GM19452 (cell line): ENCODE results near the gene PTPN18.
"Not testable (repeated sequence)": the region's sequence is repeated elsewhere in the genome, so short reads cannot be mapped to it uniquely, and the experiment has no call there.

Experiments
- ATAC-seq: cut with Tn5 transposase; IDR thresholded peaks from one replicate; pipeline ENCODE4 v1.9.1; 2021; ENCODE audit not compliant: unreplicated experiment

Gene PTPN18, protein sequence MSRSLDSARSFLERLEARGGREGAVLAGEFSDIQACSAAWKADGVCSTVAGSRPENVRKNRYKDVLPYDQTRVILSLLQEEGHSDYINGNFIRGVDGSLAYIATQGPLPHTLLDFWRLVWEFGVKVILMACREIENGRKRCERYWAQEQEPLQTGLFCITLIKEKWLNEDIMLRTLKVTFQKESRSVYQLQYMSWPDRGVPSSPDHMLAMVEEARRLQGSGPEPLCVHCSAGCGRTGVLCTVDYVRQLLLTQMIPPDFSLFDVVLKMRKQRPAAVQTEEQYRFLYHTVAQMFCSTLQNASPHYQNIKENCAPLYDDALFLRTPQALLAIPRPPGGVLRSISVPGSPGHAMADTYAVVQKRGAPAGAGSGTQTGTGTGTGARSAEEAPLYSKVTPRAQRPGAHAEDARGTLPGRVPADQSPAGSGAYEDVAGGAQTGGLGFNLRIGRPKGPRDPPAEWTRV

DNA sequence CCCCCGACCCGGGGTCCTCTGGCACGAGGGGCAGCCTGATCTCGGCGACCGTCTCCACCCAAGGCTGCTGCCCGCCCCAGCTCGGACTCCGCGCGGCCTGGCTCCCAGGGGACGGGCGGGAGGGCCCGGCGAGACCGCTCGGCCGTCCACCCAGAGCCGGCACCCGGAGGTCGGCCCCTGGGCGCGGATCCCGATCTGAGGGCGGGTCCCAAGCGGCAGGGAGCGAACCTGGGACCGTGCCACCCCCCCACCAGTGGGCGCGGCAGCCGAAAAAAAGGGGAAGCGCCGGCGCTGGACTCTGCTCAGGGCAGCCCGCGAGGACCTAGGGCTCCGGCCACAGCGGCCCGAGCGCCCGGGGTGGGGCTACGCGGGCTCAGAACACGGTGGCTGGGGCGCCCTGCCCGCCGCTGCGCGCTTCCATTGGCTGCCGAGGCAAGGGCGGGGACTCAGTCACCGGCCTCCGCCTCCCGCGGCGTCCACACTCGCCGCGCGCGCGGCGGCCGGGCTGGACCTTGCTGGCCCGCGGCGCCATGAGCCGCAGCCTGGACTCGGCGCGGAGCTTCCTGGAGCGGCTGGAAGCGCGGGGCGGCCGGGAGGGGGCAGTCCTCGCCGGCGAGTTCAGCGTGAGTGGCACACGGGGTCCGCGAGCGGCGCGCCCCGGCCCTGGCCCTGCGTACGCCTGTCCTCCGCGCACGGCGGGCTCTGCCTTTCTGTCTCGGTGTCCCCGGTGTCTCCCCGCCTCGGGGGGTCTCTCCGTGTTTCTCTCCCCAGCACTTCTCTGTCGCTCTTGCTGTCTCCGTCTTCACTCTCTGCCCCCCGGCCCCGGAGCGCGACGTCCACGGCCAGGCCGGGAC is at the start of gene PTPN18:
TSS of gene PTPN18 (plus strand) at position 479 of the 854 bp plus-strand sequence. CDS start at position 531, 52 bp downstream.
- ATAC-seq = peak; percentile 91

DNA sequence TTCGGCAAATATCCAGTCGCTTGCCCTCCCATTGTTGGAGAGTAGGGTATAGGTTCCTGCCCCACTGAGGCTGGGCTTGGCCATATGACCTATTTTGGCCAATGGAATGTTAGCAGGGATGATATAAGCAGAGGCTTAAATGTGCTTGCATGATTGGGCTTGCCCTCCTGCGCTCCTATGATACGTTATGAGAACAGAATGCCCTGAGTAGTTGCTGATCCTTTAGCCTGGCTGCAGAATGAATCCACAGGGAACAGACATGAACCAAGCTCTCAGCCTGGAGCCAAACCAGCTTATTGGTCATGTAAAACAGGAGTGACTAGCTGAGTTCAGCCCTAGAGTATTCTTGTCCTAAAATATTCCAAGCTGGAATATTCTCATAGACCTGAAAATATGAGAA is 48.0 kb upstream of the PTPN18 start:
- ATAC-seq = no peak

DNA sequence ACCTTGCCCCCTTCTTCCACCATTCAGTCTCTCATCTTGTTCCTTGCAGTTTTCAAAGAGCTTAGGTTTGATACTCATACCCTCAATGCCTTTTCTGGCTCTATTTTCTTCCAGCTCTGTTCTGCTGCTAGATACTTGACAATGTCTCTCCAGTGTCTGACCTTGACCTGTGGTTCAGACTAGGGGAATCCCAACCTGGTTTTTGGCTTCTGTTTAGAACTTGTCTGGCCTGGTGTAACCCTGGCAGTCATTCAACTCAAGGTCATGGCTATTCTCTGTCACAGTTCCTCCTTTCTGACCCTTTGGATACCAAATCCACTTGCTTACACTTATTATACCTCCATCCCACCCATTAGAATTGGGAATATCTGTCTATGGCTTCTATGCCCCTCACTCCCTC is 45.0 kb upstream of the PTPN18 start:
- ATAC-seq = no peak

DNA sequence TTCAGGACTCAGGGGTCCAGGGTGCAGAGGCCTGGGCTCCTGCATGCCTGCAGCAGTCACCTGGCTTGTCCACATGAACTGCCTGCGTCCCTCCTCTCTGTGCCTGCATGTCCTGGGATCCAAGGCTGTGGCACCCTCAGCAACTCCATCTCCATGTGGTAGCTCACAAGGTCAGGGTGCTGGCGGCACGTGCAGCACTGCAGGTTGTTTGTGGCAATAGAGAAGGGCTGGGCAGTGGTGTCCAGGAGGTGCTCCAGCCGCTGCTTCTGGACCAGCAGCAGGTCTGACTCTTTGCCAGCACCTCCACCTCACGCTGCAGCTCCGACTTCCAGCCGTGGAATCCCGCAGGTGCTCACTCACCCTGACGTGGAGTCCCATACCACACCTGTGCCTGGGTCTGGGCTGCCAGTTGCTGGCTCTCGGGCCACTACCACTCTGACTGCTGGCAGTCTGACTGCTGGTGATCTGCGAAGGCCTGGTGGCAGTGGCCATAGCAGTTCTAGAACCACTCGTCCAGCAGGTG is 42.0 kb upstream of the PTPN18 start:
- ATAC-seq = no peak

GRCh38 chr2:130314377-130314776 is 41.5 kb upstream of the PTPN18 start:
- ATAC-seq = no peak

DNA sequence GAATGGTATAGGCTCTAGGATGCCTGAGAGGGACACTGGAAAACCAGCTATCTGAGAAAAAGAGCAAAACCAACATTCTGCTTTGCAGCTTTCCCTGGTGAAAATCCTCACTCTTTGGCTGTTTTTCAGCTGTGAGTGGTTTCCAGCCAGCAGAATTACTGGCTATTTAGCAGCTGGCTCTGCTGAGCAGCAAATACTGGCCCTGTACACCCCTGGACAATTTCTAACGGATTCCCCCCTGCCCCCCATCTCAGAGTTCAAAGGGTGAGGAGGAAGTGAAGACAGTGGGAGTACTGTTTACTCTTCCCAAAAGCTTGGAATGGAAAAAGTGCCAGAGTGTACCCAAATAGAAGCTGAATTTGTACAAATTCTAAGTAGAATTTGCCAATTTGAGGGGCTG is 39.3 kb upstream of the PTPN18 start:
- ATAC-seq = no peak

GRCh38 chr2:130318906-130319305 is 37.0 kb upstream of the PTPN18 start:
- ATAC-seq = no peak

- ATAC-seq = no peak
Measured at GRCh38 chr2:130319536-130319935, 36.3 kb upstream of the PTPN18 start.

- ATAC-seq = no peak
Measured at GRCh38 chr2:130327703-130328527, 27.9 kb upstream of the PTPN18 start.

DNA sequence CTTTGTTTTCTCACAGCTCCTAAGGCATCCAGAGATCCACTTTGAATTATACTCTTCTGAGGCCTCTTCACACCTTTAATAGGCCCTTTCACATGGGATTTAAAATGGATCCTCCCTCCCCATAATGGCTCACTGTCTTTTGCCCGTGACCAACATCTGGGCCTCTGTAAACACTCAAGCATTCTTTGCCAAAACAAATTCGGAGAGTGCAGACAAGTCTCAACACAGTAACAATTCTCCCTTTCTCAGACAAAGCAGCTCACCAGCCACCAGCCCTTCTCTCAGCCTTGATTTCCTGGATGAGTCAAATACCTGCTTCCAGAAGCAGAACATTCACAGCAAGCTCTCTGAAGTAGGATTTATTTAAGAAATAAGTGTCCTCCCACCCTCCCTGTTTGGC is 27.1 kb upstream of the PTPN18 start:
- ATAC-seq = no peak

GRCh38 chr2:130332271-130333073 is 23.4 kb upstream of the PTPN18 start:
- peak; percentile 80 for ATAC-seq

DNA sequence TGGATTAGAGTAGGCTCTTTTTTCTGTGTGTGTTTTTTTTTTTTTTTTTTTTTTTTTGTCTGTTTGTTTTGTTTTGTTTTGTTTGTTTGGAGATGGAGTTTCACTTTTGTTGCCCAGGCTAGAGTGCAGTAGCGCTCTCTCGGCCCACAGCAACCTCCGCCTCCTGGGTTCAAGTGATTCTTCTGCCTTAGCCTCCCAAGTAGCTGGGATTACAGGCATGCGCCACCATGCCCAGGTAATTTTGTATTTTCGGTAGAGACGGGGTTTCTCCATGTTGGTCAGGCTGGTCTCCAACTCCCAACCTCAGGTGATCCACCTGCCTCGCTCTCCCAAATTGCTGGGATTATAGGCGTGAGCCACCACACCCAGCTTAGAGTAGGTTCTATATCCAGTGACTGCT is 22.6 kb upstream of the PTPN18 start:
- not testable (repeated sequence) for ATAC-seq

DNA sequence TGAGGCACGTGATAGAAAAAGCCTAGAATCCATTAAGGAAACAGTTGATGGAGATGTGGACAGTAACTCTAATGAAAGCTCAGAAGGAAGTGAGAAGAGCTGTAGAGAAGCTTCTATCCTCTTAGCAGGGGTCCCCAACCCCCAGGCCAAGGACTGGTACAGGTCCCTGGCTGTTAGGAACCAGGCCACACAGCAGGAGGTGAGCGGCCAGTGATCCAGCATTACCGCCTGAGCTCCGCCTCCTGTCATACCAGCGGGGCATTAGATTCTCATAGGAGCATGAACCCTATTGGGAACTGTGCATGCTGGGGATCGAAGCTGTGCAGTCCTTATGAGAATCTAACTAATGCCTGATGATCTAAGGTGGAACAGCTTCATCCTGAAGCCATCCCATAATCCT is 21.8 kb upstream of the PTPN18 start:
- no peak for ATAC-seq

DNA sequence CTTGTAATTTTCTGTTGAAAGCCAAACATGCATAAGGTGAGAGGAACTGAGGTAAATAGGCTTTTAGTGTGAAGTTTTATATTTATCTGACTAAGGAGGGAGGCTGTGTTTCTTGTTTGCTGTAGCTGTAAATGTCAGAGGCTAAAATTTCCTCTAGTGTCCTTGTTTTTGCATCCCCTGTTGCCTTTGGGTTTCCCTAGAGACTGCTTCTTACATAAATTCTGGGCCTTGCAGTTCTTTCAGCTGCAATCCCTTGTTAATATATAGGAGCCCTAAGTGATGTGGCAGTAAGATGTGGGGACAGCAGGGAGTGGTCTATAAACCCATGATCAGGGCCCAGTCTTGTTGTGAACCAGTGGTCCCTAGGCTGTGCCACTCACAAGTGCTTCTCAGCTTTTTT is 20.6 kb upstream of the PTPN18 start:
- no peak for ATAC-seq

GRCh38 chr2:130336150-130336876 is 19.5 kb upstream of the PTPN18 start:
- no peak for ATAC-seq

- ATAC-seq = no peak
Measured at GRCh38 chr2:130336877-130337734, 18.8 kb upstream of the PTPN18 start.

DNA sequence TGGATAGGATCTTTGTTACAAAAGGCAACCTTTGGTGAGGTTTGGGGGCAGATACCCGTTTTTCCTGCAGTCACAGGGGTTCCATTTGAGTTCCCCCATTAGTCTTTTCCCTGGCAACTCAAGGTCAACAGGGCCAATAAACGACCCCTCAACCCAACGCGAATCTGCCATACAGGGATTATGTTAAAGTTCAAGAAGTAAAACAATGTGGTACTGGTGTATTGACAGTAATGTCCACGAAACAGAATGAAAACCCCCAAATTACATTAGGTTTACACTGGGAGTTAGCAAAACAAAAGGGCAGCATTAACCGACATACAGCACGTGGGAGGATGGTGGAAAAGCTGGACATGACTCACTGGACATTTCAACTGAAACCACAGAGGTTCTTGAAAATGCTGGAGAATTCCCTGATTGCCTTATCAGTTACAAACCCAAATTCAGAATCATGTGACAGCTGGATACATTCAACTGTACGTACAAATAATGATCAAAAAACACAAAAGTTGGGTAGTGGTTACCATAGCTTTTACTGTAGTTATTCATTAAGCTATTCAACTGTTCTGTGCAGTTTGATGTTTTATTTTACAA is 18.0 kb upstream of the PTPN18 start:
- no peak for ATAC-seq

DNA sequence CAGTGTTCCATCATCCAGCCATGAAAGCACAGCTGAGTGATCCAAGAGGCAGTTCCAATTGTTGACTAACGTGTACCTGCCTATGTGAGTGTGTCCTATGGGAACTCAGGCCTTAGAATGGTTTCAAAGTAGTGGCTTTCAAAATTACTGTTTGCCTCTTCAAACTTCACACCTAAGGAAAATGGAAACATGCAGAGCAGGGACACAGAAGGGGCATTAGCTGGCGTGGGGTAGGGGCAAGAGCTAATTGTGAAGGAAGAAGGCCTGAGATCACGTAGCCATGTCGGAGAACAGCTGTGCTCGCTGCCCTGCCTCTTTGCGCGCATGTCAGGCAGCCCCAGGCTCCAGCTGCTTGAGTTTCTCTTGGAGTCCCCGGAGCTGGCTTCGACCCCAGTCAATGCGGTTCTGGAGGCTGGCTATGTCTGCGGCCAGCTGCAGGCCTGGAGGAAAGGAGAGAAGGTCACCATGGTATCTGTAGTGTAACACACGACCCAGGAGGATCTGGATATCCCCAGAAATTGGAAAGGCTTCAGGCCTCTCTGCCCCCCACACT is 17.0 kb upstream of the PTPN18 start:
- ATAC-seq = no peak
